ENCODE results near the gene LRR1.
"Not testable (repeated sequence)": the region's sequence is repeated elsewhere in the genome, so short reads cannot be mapped to it uniquely, and the experiment has no call there.

The LRR1 gene

GRCh38 chr14:49614196-49614595 is 15.5 kb downstream of the LRR1 start:
- Histone ChIP-seq H3K4me2 (ENCODE audit: low read depth, low read length, poor library complexity, severe bottlenecking) (no peak overlapping the region), H3F3A (ENCODE audit: insufficient read depth) (peaks cover 45% of the 10 kb centered on the region), H3K9me3 (ENCODE audit: insufficient read depth, low read length) (no peaks in the 10 kb centered on the region), H3K79me2 (ENCODE audit: insufficient read depth, low read length) (peaks cover 71% of the 10 kb centered on the region), H3K4me3 (ENCODE audit: insufficient read depth, low read length, poor library complexity, severe bottlenecking) (no peak overlapping the region), H3K9me2 (replicated peaks; ENCODE audit: insufficient read depth, low read length) (no peaks in the 10 kb centered on the region), H3K27ac (ENCODE audit: low read depth, low read length) (no peak overlapping the region; the same call in 1 of the 2 replicates), H3K9ac (ENCODE audit: low read length) (no peak overlapping the region), H2AFZ (ENCODE audit: low read depth, low read length, severe bottlenecking) (no peak overlapping the region), H4K20me1 (ENCODE audit: low read depth, low read length) (no peaks in the 10 kb centered on the region; the same call in 1 of the 2 replicates), H3K27me3 (ENCODE audit: low read length) (no peaks in the 10 kb centered on the region), H3K36me3 (ENCODE audit: low read length) (peaks cover 21% of the 10 kb centered on the region)
- TF ChIP-seq CTCF (IDR thresholded peaks at IDR 0.05; ENCODE audit: insufficient read depth, low read length, poor library complexity, severe bottlenecking) = no peak
- TF ChIP-seq EZH2phosphoT487 (conservative IDR thresholded peaks at IDR 0.05; ENCODE audit: low read length) = no peak

GRCh38 chr14:49615776-49616175 is 17.0 kb downstream of the LRR1 start:
- no peak for TF ChIP-seq EZH2phosphoT487 (conservative IDR thresholded peaks at IDR 0.05; ENCODE audit: low read length)
- no peak for TF ChIP-seq CTCF (IDR thresholded peaks at IDR 0.05; ENCODE audit: insufficient read depth, low read length, poor library complexity, severe bottlenecking)
- Histone ChIP-seq H3K27me3 (ENCODE audit: low read length) (no peaks in the 10 kb centered on the region), H3K79me2 (ENCODE audit: insufficient read depth, low read length) (peaks cover 70% of the 10 kb centered on the region), H3K9ac (ENCODE audit: low read length) (no peak overlapping the region), H3K9me3 (ENCODE audit: insufficient read depth, low read length) (no peaks in the 10 kb centered on the region), H4K20me1 (ENCODE audit: low read depth, low read length) (no peaks in the 10 kb centered on the region; the same call in 1 of the 2 replicates), H3K4me2 (ENCODE audit: low read depth, low read length, poor library complexity, severe bottlenecking) (no peak overlapping the region), H3K27ac (ENCODE audit: low read depth, low read length) (no peak overlapping the region), H3K9me2 (replicated peaks; ENCODE audit: insufficient read depth, low read length) (no peaks in the 10 kb centered on the region), H3F3A (ENCODE audit: insufficient read depth) (peaks cover 45% of the 10 kb centered on the region), H2AFZ (ENCODE audit: low read depth, low read length, severe bottlenecking) (no peak overlapping the region), H3K4me3 (ENCODE audit: insufficient read depth, low read length, poor library complexity, severe bottlenecking) (no peak overlapping the region), H3K36me3 (ENCODE audit: low read length) (peaks cover 21% of the 10 kb centered on the region)

- no peak overlapping the region for H3K9ac ChIP-seq (ENCODE audit: low read length)
- TF ChIP-seq EZH2phosphoT487 (conservative IDR thresholded peaks at IDR 0.05; ENCODE audit: low read length) = no peak
- TF ChIP-seq CTCF (IDR thresholded peaks at IDR 0.05; ENCODE audit: insufficient read depth, low read length, poor library complexity, severe bottlenecking) = no peak
- peaks cover 43% of the 10 kb centered on the region for H3F3A ChIP-seq (ENCODE audit: insufficient read depth)
- peaks cover 21% of the 10 kb centered on the region for H3K36me3 ChIP-seq (ENCODE audit: low read length)
- no peaks in the 10 kb centered on the region for H3K9me3 ChIP-seq (ENCODE audit: insufficient read depth, low read length)
- peak overlapping the region; percentile 17; the same call in 1 of the 2 replicates for H3K27ac ChIP-seq (ENCODE audit: low read depth, low read length)
- H3K4me2 ChIP-seq (ENCODE audit: low read depth, low read length, poor library complexity, severe bottlenecking) = peak overlapping the region; percentile 89
- H3K79me2 ChIP-seq (ENCODE audit: insufficient read depth, low read length) = peaks cover 70% of the 10 kb centered on the region
- no peaks in the 10 kb centered on the region for H3K9me2 ChIP-seq (replicated peaks; ENCODE audit: insufficient read depth, low read length)
- H2AFZ ChIP-seq (ENCODE audit: low read depth, low read length, severe bottlenecking) = no peak overlapping the region
- H3K27me3 ChIP-seq (ENCODE audit: low read length) = no peaks in the 10 kb centered on the region
- no peak overlapping the region for H3K4me3 ChIP-seq (ENCODE audit: insufficient read depth, low read length, poor library complexity, severe bottlenecking)
- H4K20me1 ChIP-seq (ENCODE audit: low read depth, low read length) = peaks cover 14% of the 10 kb centered on the region
Observed at GRCh38 chr14:49617852-49618519, 19.2 kb downstream of the LRR1 start.

- peaks cover 18% of the 10 kb centered on the region for H3K36me3 ChIP-seq (ENCODE audit: low read length)
- H3K9me2 ChIP-seq (replicated peaks; ENCODE audit: insufficient read depth, low read length); H3K9me3 ChIP-seq (ENCODE audit: insufficient read depth, low read length); H2AFZ ChIP-seq (ENCODE audit: low read depth, low read length, severe bottlenecking); H3K27me3 ChIP-seq (ENCODE audit: low read length): not testable (repeated sequence)
- H4K20me1 ChIP-seq (ENCODE audit: low read depth, low read length) = peaks cover 17% of the 10 kb centered on the region
- H3K4me2 ChIP-seq (ENCODE audit: low read depth, low read length, poor library complexity, severe bottlenecking) = peak overlapping the region; percentile 89
- H3K27ac ChIP-seq (ENCODE audit: low read depth, low read length) = peak overlapping the region; percentile 79; the same call in 1 of the 2 replicates
- H3K79me2 ChIP-seq (ENCODE audit: insufficient read depth, low read length) = peaks cover 80% of the 10 kb centered on the region
- peak overlapping the region; percentile 90 for H3K9ac ChIP-seq (ENCODE audit: low read length)
- peaks cover 48% of the 10 kb centered on the region for H3F3A ChIP-seq (ENCODE audit: insufficient read depth)
- H3K4me3 ChIP-seq (ENCODE audit: insufficient read depth, low read length, poor library complexity, severe bottlenecking) = peak overlapping the region; percentile 78
Observed at GRCh38 chr14:49619273-49619672, 20.5 kb downstream of the LRR1 start.

All from SU-DHL-6 (cell line).